Naive thymus-derived CD4-positive, alpha-beta T cell (primary cell): ENCODE data around the gene CCBE1. TPM values are rescaled to one million over a fixed set of nuclear protein-coding genes. Genes with fewer than 3 reads are reported as not detected.

ENCODE experiments used
- ATAC-seq: fragments of 150-1000 bp; cut with Tn5 transposase; 2 replicates; pipeline ENCODE4 v1.10.0; 2021; ENCODE audit warnings: mild to moderate bottlenecking, moderate library complexity
- CTCF ChIA-PET: fragments of 350-600 bp; sonication (Branson Sonifier 250); formaldehyde crosslinking; loops from one replicate; lab custom pipeline; 2021; ENCODE audit warnings: antibody characterized with exemption; lab: Charles Lee
- POLR2A ChIA-PET: fragments of 350-600 bp; sonication (Branson Sonifier 250); formaldehyde crosslinking; loops from one replicate; lab custom pipeline; 2021; ENCODE audit warnings: antibody characterized with exemption, inconsistent platforms; lab: Charles Lee
- DNase-seq, 9 donors: peaks; one replicate each; pipeline versions ENCODE4 v3.0.0 to v3.0.0-alpha.2; 2020 to 2022; ENCODE audit warnings: mixed read lengths in 1 of 9
- H3K27ac ChIP-seq: one replicate; pipeline ENCODE4 v1.7.0; 2013; ENCODE audit warnings: mild to moderate bottlenecking, low read depth, low read length, moderate library complexity
- H3K27me3 ChIP-seq, 2 donors: one replicate each; pipeline ENCODE4 v1.7.0; 2013; ENCODE audit warnings: low read length in 2 of 2, mild to moderate bottlenecking in 2 of 2, moderate library complexity in 2 of 2; ENCODE audit not compliant: control insufficient read depth in 2 of 2, insufficient read depth in 2 of 2
- H3K36me3 ChIP-seq, 3 experiments: 1 replicate in 2 of 3; 2 replicates in 1 of 3; pipeline ENCODE4 v1.7.0; 2013; ENCODE audit warnings: low read length in 3 of 3, mild to moderate bottlenecking in 3 of 3, moderate library complexity in 1 of 3; ENCODE audit not compliant: insufficient read depth in 3 of 3, control insufficient read depth in 2 of 3
- H3K4me1 ChIP-seq, 2 donors: one replicate each; pipeline ENCODE4 v1.7.0; 2013; ENCODE audit warnings: low read length in 2 of 2, mild to moderate bottlenecking in 2 of 2, moderate library complexity in 1 of 2; ENCODE audit not compliant: control insufficient read depth in 2 of 2, insufficient read depth in 2 of 2
- H3K4me3 ChIP-seq: 2 replicates; pipeline ENCODE4 v1.7.0; 2013; ENCODE audit warnings: mild to moderate bottlenecking, low read length
- H3K9me3 ChIP-seq, 3 experiments: 1 replicate in 2 of 3; 2 replicates in 1 of 3; pipeline ENCODE4 v1.7.0; 2013; ENCODE audit warnings: low read length in 3 of 3; ENCODE audit not compliant: control insufficient read depth in 2 of 3
- H3K27ac Mint-ChIP-seq, 9 donors: one replicate each; pipeline ENCODE4 v1.8.0; 2020 to 2022; ENCODE audit warnings: mixed read lengths in 9 of 9, mild to moderate bottlenecking in 8 of 9, moderate library complexity in 5 of 9, inconsistent platforms in 2 of 9
- H3K27me3 Mint-ChIP-seq, 5 donors: one replicate each; pipeline ENCODE4 v1.8.0; 2021 to 2022; ENCODE audit warnings: mixed read lengths in 5 of 5, mild to moderate bottlenecking in 1 of 5
- H3K36me3 Mint-ChIP-seq, 5 donors: one replicate each; pipeline ENCODE4 v1.8.0; 2020 to 2022; ENCODE audit warnings: mixed read lengths in 5 of 5, mild to moderate bottlenecking in 3 of 5, inconsistent platforms in 1 of 5
- H3K4me1 Mint-ChIP-seq, 7 donors: one replicate each; pipeline ENCODE4 v1.8.0; 2020 to 2022; ENCODE audit warnings: mixed read lengths in 7 of 7, mild to moderate bottlenecking in 3 of 7, inconsistent platforms in 1 of 7
- H3K4me3 Mint-ChIP-seq, 10 donors: one replicate each; pipeline ENCODE4 v1.8.0; 2020 to 2022; ENCODE audit warnings: mild to moderate bottlenecking in 10 of 10, mixed read lengths in 10 of 10, moderate library complexity in 6 of 10, inconsistent platforms in 2 of 10
- H3K9me3 Mint-ChIP-seq, 11 donors: one replicate each; pipeline ENCODE4 v1.8.0; 2020 to 2022; ENCODE audit warnings: mixed read lengths in 11 of 11, mild to moderate bottlenecking in 4 of 11, inconsistent platforms in 1 of 11, moderate library complexity in 1 of 11
- intact Hi-C, 2 donors: fragments of 100-400 bp; cut with micrococcal nuclease; formaldehyde crosslinking; loops; one replicate each; pipeline ENCODE4 v1.15.1; 2023
- polyA plus RNA-seq, 2 donors: library from polyadenylated mRNA; unstranded; fragments of 300-500 nt; fragmentation: Illumina TruSeq; gene quantifications; one replicate each; pipeline ENCODE4 v1.2.3, GENCODE V29; 2021
- total RNA-seq, 6 experiments: library from RNA in 5 of 6; stranded (reverse) in 5 of 6; gene quantifications; 1 replicate in 5 of 6; 2 replicates in 1 of 6; pipeline ENCODE4 v1.2.3 and lab custom pipeline; 2021 to 2026

The CCBE1 gene
- total and polyA plus RNA-seq, 7 experiments from 2014 or later = not detected

GRCh38 chr18:59551902-59552635, 145.2 kb downstream of the CCBE1 start:
- Mint-ChIP-seq H3K27me3 (peaks cover 0 to 7% (median 4%) of the 10 kb centered on the region in 5 donors), H3K27ac (no peak overlapping the region), H3K4me1 (no peaks in the 10 kb centered on the region), H3K36me3 (no peaks in the 10 kb centered on the region), H3K4me3 (no peak overlapping the region), H3K9me3 (peaks cover 0 to 2% (median 0%) of the 10 kb centered on the region in 11 donors)
- no peaks in the 10 kb centered on the region for H3K36me3 ChIP-seq
- no peak overlapping the region for H3K4me3 ChIP-seq
- no peaks in the 10 kb centered on the region for H3K27me3 ChIP-seq
- H3K27ac ChIP-seq = no peak overlapping the region
- ATAC-seq = no peak
- ChIA-PET POLR2A (no interaction called here), CTCF (no interaction called here)
- no peaks in the 10 kb centered on the region for H3K4me1 ChIP-seq
- no peak for DNase-seq
- intact Hi-C loops = no loop called here
- no peaks in the 10 kb centered on the region for H3K9me3 ChIP-seq

GRCh38 chr18:59550174-59550516, 147.1 kb downstream of the CCBE1 start:
- H3K4me3 ChIP-seq = no peak overlapping the region
- CTCF ChIA-PET = interaction anchor here (0.6 kb wide), 1 partner anchor 360 kb away, joined by 3 read pairs; no protein-coding TSS in a partner anchor
- no peaks in the 10 kb centered on the region for H3K4me1 ChIP-seq
- no peaks in the 10 kb centered on the region for H3K36me3 ChIP-seq
- Mint-ChIP-seq H3K9me3 (peaks cover 0 to 5% (median 0%) of the 10 kb centered on the region in 11 donors), H3K27ac (no peak overlapping the region), H3K4me1 (no peaks in the 10 kb centered on the region), H3K36me3 (no peaks in the 10 kb centered on the region), H3K4me3 (no peak overlapping the region), H3K27me3 (peaks cover 0 to 14% (median 11%) of the 10 kb centered on the region in 5 donors)
- no peaks in the 10 kb centered on the region for H3K27me3 ChIP-seq
- ATAC-seq = no peak
- no peak overlapping the region for H3K27ac ChIP-seq
- intact Hi-C loops = no loop called here
- H3K9me3 ChIP-seq = no peaks in the 10 kb centered on the region
- POLR2A ChIA-PET = no interaction called here
- DNase-seq = no peak

GRCh38 chr18:59549503-59550173, 147.6 kb downstream of the CCBE1 start:
- no peak for DNase-seq
- no peaks in the 10 kb centered on the region for H3K36me3 ChIP-seq
- H3K36me3 Mint-ChIP-seq = no peaks in the 10 kb centered on the region
- H3K4me1 ChIP-seq = no peaks in the 10 kb centered on the region
- no peaks in the 10 kb centered on the region for H3K4me1 Mint-ChIP-seq
- H3K4me3 Mint-ChIP-seq = no peak overlapping the region
- H3K27me3 ChIP-seq = no peaks in the 10 kb centered on the region
- H3K4me3 ChIP-seq = no peak overlapping the region
- H3K27me3 Mint-ChIP-seq = peaks cover 0 to 14% (median 11%) of the 10 kb centered on the region in 5 donors
- CTCF ChIA-PET = interaction anchor here (0.6 kb wide), 1 partner anchor 361 kb away, joined by 3 read pairs; no protein-coding TSS in a partner anchor
- POLR2A ChIA-PET = no interaction called here
- ATAC-seq = no peak
- H3K27ac ChIP-seq = no peak overlapping the region
- H3K9me3 ChIP-seq = no peaks in the 10 kb centered on the region
- H3K27ac Mint-ChIP-seq = no peak overlapping the region
- intact Hi-C loops = no loop called here
- peaks cover 0 to 5% (median 0%) of the 10 kb centered on the region in 11 donors for H3K9me3 Mint-ChIP-seq

- Histone ChIP-seq H3K27ac (no peak overlapping the region), H3K27me3 (no peaks in the 10 kb centered on the region), H3K36me3 (no peaks in the 10 kb centered on the region), H3K9me3 (no peaks in the 10 kb centered on the region), H3K4me3 (no peak overlapping the region), H3K4me1 (no peaks in the 10 kb centered on the region)
- DNase-seq = no peak
- Mint-ChIP-seq H3K36me3 (no peaks in the 10 kb centered on the region), H3K4me3 (no peak overlapping the region), H3K4me1 (no peaks in the 10 kb centered on the region), H3K9me3 (peaks cover 0 to 5% (median 0%) of the 10 kb centered on the region in 11 donors), H3K27ac (no peak overlapping the region), H3K27me3 (peaks cover 0 to 14% (median 11%) of the 10 kb centered on the region in 5 donors)
- ChIA-PET CTCF (no interaction called here), POLR2A (no interaction called here)
- intact Hi-C loops = no loop called here
- ATAC-seq = no peak
Observed at GRCh38 chr18:59547581-59548182, 149.5 kb downstream of the CCBE1 start.

GRCh38 chr18:59546188-59546587, 151.0 kb downstream of the CCBE1 start:
- H3K36me3 ChIP-seq = no peaks in the 10 kb centered on the region
- H3K27ac Mint-ChIP-seq = no peak overlapping the region

GRCh38 chr18:59540780-59541179, 156.4 kb downstream of the CCBE1 start:
- Mint-ChIP-seq H3K4me1 (no peaks in the 10 kb centered on the region), H3K27ac (no peak overlapping the region), H3K9me3 (peaks cover 0 to 11% (median 2%) of the 10 kb centered on the region in 11 donors), H3K4me3 (no peak overlapping the region), H3K27me3 (peaks cover 0 to 19% (median 10%) of the 10 kb centered on the region in 5 donors), H3K36me3 (no peaks in the 10 kb centered on the region)
- intact Hi-C loops = no loop called here
- Histone ChIP-seq H3K4me3 (no peak overlapping the region), H3K27ac (no peak overlapping the region), H3K27me3 (no peaks in the 10 kb centered on the region), H3K36me3 (no peaks in the 10 kb centered on the region), H3K9me3 (no peaks in the 10 kb centered on the region), H3K4me1 (no peaks in the 10 kb centered on the region)
- DNase-seq (no peak), ATAC-seq (no peak)
- POLR2A ChIA-PET = no interaction called here
- CTCF ChIA-PET = no interaction called here

More at GRCh38 chr18:59546188-59546587, 151.0 kb downstream of the CCBE1 start:
- peaks cover 0 to 19% (median 11%) of the 10 kb centered on the region in 5 donors for H3K27me3 Mint-ChIP-seq
- H3K4me3 Mint-ChIP-seq = no peak overlapping the region
- ChIA-PET CTCF (no interaction called here), POLR2A (no interaction called here)
- H3K27ac ChIP-seq = no peak overlapping the region
- DNase-seq = no peak
- H3K9me3 ChIP-seq = no peaks in the 10 kb centered on the region
- ATAC-seq = no peak
- intact Hi-C loops = no loop called here
- no peaks in the 10 kb centered on the region for H3K4me1 Mint-ChIP-seq
- peaks cover 0 to 6% (median 2%) of the 10 kb centered on the region in 11 donors for H3K9me3 Mint-ChIP-seq
- no peaks in the 10 kb centered on the region for H3K36me3 Mint-ChIP-seq
- no peaks in the 10 kb centered on the region for H3K27me3 ChIP-seq
- no peaks in the 10 kb centered on the region for H3K4me1 ChIP-seq
- no peak overlapping the region for H3K4me3 ChIP-seq
